ENCODE data around the gene SLC44A5.

DNA sequence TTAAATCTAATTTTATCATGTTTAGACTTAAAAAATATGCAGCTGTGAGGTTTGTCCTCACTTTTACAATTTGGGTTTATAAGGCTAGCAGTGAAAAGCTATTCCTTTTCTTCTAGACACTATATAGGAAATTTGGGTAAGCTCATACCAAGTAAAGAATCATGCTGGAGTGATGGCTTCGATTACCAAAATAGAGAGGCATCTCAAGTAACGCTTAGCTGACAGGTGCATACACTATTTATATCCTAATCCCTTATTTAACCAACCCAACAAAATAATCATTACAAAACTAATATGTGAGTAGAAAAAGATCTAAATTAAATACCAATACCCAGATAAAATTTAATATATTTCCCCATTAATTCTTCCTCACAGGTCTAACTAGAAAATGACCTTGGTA, 283.5 kb downstream of the SLC44A5 start:
- TF ChIP-seq, protein P1, sequence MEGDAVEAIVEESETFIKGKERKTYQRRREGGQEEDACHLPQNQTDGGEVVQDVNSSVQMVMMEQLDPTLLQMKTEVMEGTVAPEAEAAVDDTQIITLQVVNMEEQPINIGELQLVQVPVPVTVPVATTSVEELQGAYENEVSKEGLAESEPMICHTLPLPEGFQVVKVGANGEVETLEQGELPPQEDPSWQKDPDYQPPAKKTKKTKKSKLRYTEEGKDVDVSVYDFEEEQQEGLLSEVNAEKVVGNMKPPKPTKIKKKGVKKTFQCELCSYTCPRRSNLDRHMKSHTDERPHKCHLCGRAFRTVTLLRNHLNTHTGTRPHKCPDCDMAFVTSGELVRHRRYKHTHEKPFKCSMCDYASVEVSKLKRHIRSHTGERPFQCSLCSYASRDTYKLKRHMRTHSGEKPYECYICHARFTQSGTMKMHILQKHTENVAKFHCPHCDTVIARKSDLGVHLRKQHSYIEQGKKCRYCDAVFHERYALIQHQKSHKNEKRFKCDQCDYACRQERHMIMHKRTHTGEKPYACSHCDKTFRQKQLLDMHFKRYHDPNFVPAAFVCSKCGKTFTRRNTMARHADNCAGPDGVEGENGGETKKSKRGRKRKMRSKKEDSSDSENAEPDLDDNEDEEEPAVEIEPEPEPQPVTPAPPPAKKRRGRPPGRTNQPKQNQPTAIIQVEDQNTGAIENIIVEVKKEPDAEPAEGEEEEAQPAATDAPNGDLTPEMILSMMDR (IDR thresholded peaks at IDR 0.05): no peak
- TF ChIP-seq POLR2A (IDR thresholded peaks at IDR 0.05): no peak
- no peak for TF ChIP-seq POLR2AphosphoS5 (IDR thresholded peaks at IDR 0.05)
- no peak for TF ChIP-seq EP300 (IDR thresholded peaks at IDR 0.05)

All from suprapubic skin (tissue), 4 donors.